Caco-2 (cell line): ENCODE results near the gene CMSS1. TPM values are rescaled to one million over a fixed set of nuclear protein-coding genes. Genes with fewer than 3 reads are reported as not detected.

ENCODE experiments used
- BruUV-seq: library from RNA; stranded (reverse); fragments of 400-500 nt; replicated peaks from 2 replicates; lab custom pipeline; 2021; lab: Mats Ljungman, UMichigan
- CTCF ChIA-PET: fragments of 300-600 bp; sonication (Branson Sonifier 250); formaldehyde crosslinking; loops from one replicate; lab custom pipeline; 2022; ENCODE audit warnings: antibody characterized with exemption; lab: Charles Lee
- POLR2A ChIA-PET: fragments of 300-600 bp; sonication (Branson Sonifier 250); formaldehyde crosslinking; loops from one replicate; lab custom pipeline; 2022; ENCODE audit warnings: antibody characterized with exemption; lab: Charles Lee
- DNase-seq, 2 experiments: peaks; one replicate each; pipeline versions ENCODE4 v3.0.0 to v3.0.0-alpha.2; 2020 to 2022
- H3K27me3 ChIP-seq: replicated peaks from 2 replicates; pipeline ENCODE4 v1.6.0; 2011; ENCODE audit warnings: low read length; ENCODE audit not compliant: control insufficient read depth, insufficient read depth
- H3K36me3 ChIP-seq: 2 replicates; pipeline ENCODE4 v1.5.1; 2011; ENCODE audit warnings: low read length; ENCODE audit not compliant: control insufficient read depth, insufficient read depth
- H3K4me1 ChIP-seq: fragments of 250-450 bp; sonication (Bioruptor Pico); 2 replicates; pipeline ENCODE4 v1.5.1; 2020; ENCODE audit warnings: mild to moderate bottlenecking
- H3K4me3 ChIP-seq: 2 replicates; pipeline ENCODE4 v1.5.1; 2011; ENCODE audit warnings: low read depth, mild to moderate bottlenecking, control low read depth, low read length
- H3K9me3 ChIP-seq: fragments of 250-450 bp; sonication (Bioruptor Pico); 2 replicates; pipeline ENCODE4 v1.5.1; 2020; ENCODE audit warnings: mild to moderate bottlenecking, moderate library complexity
- H3K27ac Mint-ChIP-seq: one replicate; pipeline ENCODE4 v1.8.0; 2022; ENCODE audit warnings: mixed read lengths; ENCODE audit not compliant: unreplicated experiment
- H3K27me3 Mint-ChIP-seq: one replicate; pipeline ENCODE4 v1.8.0; 2022; ENCODE audit warnings: mixed read lengths; ENCODE audit not compliant: insufficient read depth, unreplicated experiment
- H3K36me3 Mint-ChIP-seq: one replicate; pipeline ENCODE4 v1.8.0; 2022; ENCODE audit warnings: mild to moderate bottlenecking, mixed read lengths; ENCODE audit not compliant: insufficient read depth, unreplicated experiment
- H3K4me1 Mint-ChIP-seq: one replicate; pipeline ENCODE4 v1.8.0; 2022; ENCODE audit warnings: low read depth, mixed read lengths; ENCODE audit not compliant: unreplicated experiment
- H3K4me3 Mint-ChIP-seq: one replicate; pipeline ENCODE4 v1.8.0; 2022; ENCODE audit warnings: mild to moderate bottlenecking, moderate library complexity, mixed read lengths; ENCODE audit not compliant: unreplicated experiment
- H3K9me3 Mint-ChIP-seq: one replicate; pipeline ENCODE4 v1.8.0; 2022; ENCODE audit warnings: mixed read lengths; ENCODE audit not compliant: unreplicated experiment
- CTCF ChIP-seq, 2 experiments: fragments of 200-600 bp in 1 of 2; IDR thresholded peaks; 1 replicate in 1 of 2; 2 replicates in 1 of 2; pipeline versions ENCODE4 v1.5.1 to v1.8.0; 2011 to 2022; ENCODE audit warnings: antibody characterized with exemption in 1 of 2, control low read depth in 1 of 2, inconsistent platforms in 1 of 2, low read depth in 1 of 2, low read length in 1 of 2, mild to moderate bottlenecking in 1 of 2, moderate library complexity in 1 of 2; ENCODE audit not compliant: insufficient read depth in 1 of 2, severe bottlenecking in 1 of 2, unreplicated experiment in 1 of 2
- intact Hi-C: fragments of 100-400 bp; cut with micrococcal nuclease; formaldehyde crosslinking; loops from one replicate; pipeline ENCODE4 v1.10.0; 2022; ENCODE audit not compliant: unreplicated experiment
- total RNA-seq: library from RNA; stranded (reverse); gene quantifications from 2 replicates; pipeline ENCODE4 v1.2.3, GENCODE V29; 2022

The CMSS1 gene
- total RNA-seq, 1 experiment from 2014 or later = 54.4 TPM

- intact Hi-C loops = no loop called here
- TF ChIP-seq CTCF (IDR thresholded peaks at IDR 0.05; ENCODE audit: insufficient read depth in 1 of 2, low read depth in 1 of 2, low read length in 1 of 2, severe bottlenecking in 1 of 2, unreplicated experiment in 1 of 2) = no peak
- Mint-ChIP-seq H3K27me3 (no peaks in the 10 kb centered on the region), H3K27ac (peak overlapping the region; percentile 53), H3K36me3 (peaks cover 12% of the 10 kb centered on the region), H3K9me3 (no peaks in the 10 kb centered on the region), H3K4me1 (peaks cover 46% of the 10 kb centered on the region), H3K4me3 (no peak overlapping the region)
- no TSS peak for BruUV-seq
- ChIA-PET POLR2A (interaction anchor here (0.8 kb wide), 1 partner anchor 17 kb away, joined by 3 read pairs; no protein-coding TSS in a partner anchor), CTCF (interaction anchor here (1.0 kb wide), 1 partner anchor 174 kb away, joined by 3 read pairs; no protein-coding TSS in a partner anchor)
- H3K27me3 ChIP-seq = no peaks in the 10 kb centered on the region
- H3K4me3 ChIP-seq = no peak overlapping the region
- no peaks in the 10 kb centered on the region for H3K36me3 ChIP-seq
- peak; percentile 61 to 62 for DNase-seq
- peaks cover 53% of the 10 kb centered on the region for H3K4me1 ChIP-seq
- no peaks in the 10 kb centered on the region for H3K9me3 ChIP-seq
Measured at GRCh38 chr3:100080573-100080972, 262.9 kb downstream of the CMSS1 start.

- TF ChIP-seq CTCF (IDR thresholded peaks at IDR 0.05; ENCODE audit: insufficient read depth in 1 of 2, low read depth in 1 of 2, low read length in 1 of 2, severe bottlenecking in 1 of 2, unreplicated experiment in 1 of 2) = no peak
Measured at GRCh38 chr3:100081311-100081710, 263.6 kb downstream of the CMSS1 start.

GRCh38 chr3:100081986-100082692 lies 264.5 kb downstream of the CMSS1 start:
- Histone ChIP-seq H3K36me3 (no peaks in the 10 kb centered on the region), H3K4me3 (no peak overlapping the region), H3K9me3 (no peaks in the 10 kb centered on the region), H3K27me3 (no peaks in the 10 kb centered on the region), H3K4me1 (peaks cover 59% of the 10 kb centered on the region)
- ChIA-PET CTCF (interaction anchor here (1.0 kb wide), 1 partner anchor 35 kb away, joined by 3 read pairs; no protein-coding TSS in a partner anchor), POLR2A (no interaction called here)
- Mint-ChIP-seq H3K4me3 (no peak overlapping the region), H3K27ac (no peak overlapping the region), H3K4me1 (peaks cover 40% of the 10 kb centered on the region), H3K36me3 (peaks cover 10% of the 10 kb centered on the region), H3K9me3 (no peaks in the 10 kb centered on the region), H3K27me3 (no peaks in the 10 kb centered on the region)
- intact Hi-C loops = loop anchor here (1.0 kb wide), 3 partner anchors 16 to 151 kb away; no protein-coding TSS in a partner anchor
- no peak for TF ChIP-seq CTCF (IDR thresholded peaks at IDR 0.05; ENCODE audit: insufficient read depth in 1 of 2, low read depth in 1 of 2, low read length in 1 of 2, severe bottlenecking in 1 of 2, unreplicated experiment in 1 of 2)
- DNase-seq = no peak
- no TSS peak for BruUV-seq

More at GRCh38 chr3:100081311-100081710, 263.6 kb downstream of the CMSS1 start:
- peak overlapping the region; percentile 53 for H3K27ac Mint-ChIP-seq
- H3K36me3 Mint-ChIP-seq = peaks cover 12% of the 10 kb centered on the region
- no peaks in the 10 kb centered on the region for H3K36me3 ChIP-seq
- BruUV-seq = no TSS peak
- intact Hi-C loops = loop anchor here (1.0 kb wide), 3 partner anchors 17 to 150 kb away; no protein-coding TSS in a partner anchor
- H3K9me3 ChIP-seq = no peaks in the 10 kb centered on the region
- no peaks in the 10 kb centered on the region for H3K9me3 Mint-ChIP-seq
- peak in 1 of 2 experiments; percentile 36 for DNase-seq
- ChIA-PET POLR2A (interaction anchor here (0.6 kb wide), 1 partner anchor 39 kb away, joined by 4 read pairs; no protein-coding TSS in a partner anchor), CTCF (interaction anchor here (1.0 kb wide), 1 partner anchor 34 kb away, joined by 3 read pairs; no protein-coding TSS in a partner anchor)
- H3K27me3 ChIP-seq = no peaks in the 10 kb centered on the region
- H3K4me3 ChIP-seq = no peak overlapping the region
- H3K27me3 Mint-ChIP-seq = no peaks in the 10 kb centered on the region
- no peak overlapping the region for H3K4me3 Mint-ChIP-seq
- H3K4me1 ChIP-seq = peaks cover 57% of the 10 kb centered on the region
- H3K4me1 Mint-ChIP-seq = peaks cover 40% of the 10 kb centered on the region
